Nephron progenitor cell (in vitro differentiated cells): ENCODE measurements around the gene FLT1.
A peak's percentile ranks its signal among the peaks of the same experiment; 100 is the strongest.

Source experiments
- DNase-seq: peaks from one replicate; pipeline ENCODE4 v3.0.0; 2021
- H3K27ac Mint-ChIP-seq: 2 replicates; pipeline ENCODE4 v1.8.0; 2021; ENCODE audit warnings: mild to moderate bottlenecking, moderate library complexity, mixed read lengths
- H3K27me3 Mint-ChIP-seq: 2 replicates; pipeline ENCODE4 v1.8.0; 2021; ENCODE audit warnings: mild to moderate bottlenecking, low read depth, mixed read lengths; ENCODE audit not compliant: poor library complexity
- H3K36me3 Mint-ChIP-seq: 2 replicates; pipeline ENCODE4 v1.8.0; 2021; ENCODE audit warnings: low read depth, mixed read lengths
- H3K4me1 Mint-ChIP-seq: 2 replicates; pipeline ENCODE4 v1.8.0; 2021; ENCODE audit warnings: mixed read lengths
- H3K4me3 Mint-ChIP-seq: 2 replicates; pipeline ENCODE4 v1.8.0; 2021; ENCODE audit warnings: mild to moderate bottlenecking, moderate library complexity, mixed read lengths
- H3K9me3 Mint-ChIP-seq: 2 replicates; pipeline ENCODE4 v1.8.0; 2021; ENCODE audit warnings: mild to moderate bottlenecking, moderate library complexity, mixed read lengths
- TF ChIP-seq, protein P1 (sequence below): fragments of 200-600 bp; sonication (generic); IDR thresholded peaks from 2 replicates; pipeline ENCODE4 v1.5.0; 2021; ENCODE audit warnings: antibody characterized with exemption

Gene FLT1

GRCh38 chr13:28408863-28409262, 86.1 kb downstream of the FLT1 start:
- Mint-ChIP-seq H3K4me3 (no peak overlapping the region), H3K9me3 (no peaks in the 10 kb centered on the region), H3K27ac (no peak overlapping the region), H3K27me3 (peaks cover 3% of the 10 kb centered on the region), H3K36me3 (no peaks in the 10 kb centered on the region), H3K4me1 (peaks cover 33% of the 10 kb centered on the region)
- TF ChIP-seq, protein P1, sequence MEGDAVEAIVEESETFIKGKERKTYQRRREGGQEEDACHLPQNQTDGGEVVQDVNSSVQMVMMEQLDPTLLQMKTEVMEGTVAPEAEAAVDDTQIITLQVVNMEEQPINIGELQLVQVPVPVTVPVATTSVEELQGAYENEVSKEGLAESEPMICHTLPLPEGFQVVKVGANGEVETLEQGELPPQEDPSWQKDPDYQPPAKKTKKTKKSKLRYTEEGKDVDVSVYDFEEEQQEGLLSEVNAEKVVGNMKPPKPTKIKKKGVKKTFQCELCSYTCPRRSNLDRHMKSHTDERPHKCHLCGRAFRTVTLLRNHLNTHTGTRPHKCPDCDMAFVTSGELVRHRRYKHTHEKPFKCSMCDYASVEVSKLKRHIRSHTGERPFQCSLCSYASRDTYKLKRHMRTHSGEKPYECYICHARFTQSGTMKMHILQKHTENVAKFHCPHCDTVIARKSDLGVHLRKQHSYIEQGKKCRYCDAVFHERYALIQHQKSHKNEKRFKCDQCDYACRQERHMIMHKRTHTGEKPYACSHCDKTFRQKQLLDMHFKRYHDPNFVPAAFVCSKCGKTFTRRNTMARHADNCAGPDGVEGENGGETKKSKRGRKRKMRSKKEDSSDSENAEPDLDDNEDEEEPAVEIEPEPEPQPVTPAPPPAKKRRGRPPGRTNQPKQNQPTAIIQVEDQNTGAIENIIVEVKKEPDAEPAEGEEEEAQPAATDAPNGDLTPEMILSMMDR = no peak
- no peak for DNase-seq

- DNase-seq = peak; percentile 21
- Mint-ChIP-seq H3K9me3 (no peaks in the 10 kb centered on the region), H3K27me3 (peaks cover 3% of the 10 kb centered on the region), H3K4me3 (no peak overlapping the region), H3K4me1 (peaks cover 33% of the 10 kb centered on the region), H3K36me3 (no peaks in the 10 kb centered on the region), H3K27ac (no peak overlapping the region)
- TF ChIP-seq, protein P1 = no peak
Observed at GRCh38 chr13:28408235-28408848, 86.6 kb downstream of the FLT1 start.

GRCh38 chr13:28406733-28407266, 88.1 kb downstream of the FLT1 start:
- Mint-ChIP-seq H3K27ac (no peak overlapping the region), H3K9me3 (no peaks in the 10 kb centered on the region), H3K27me3 (peaks cover 3% of the 10 kb centered on the region), H3K4me1 (peaks cover 27% of the 10 kb centered on the region), H3K36me3 (no peaks in the 10 kb centered on the region), H3K4me3 (no peak overlapping the region)
- no peak for DNase-seq
- TF ChIP-seq, protein P1 = no peak

GRCh38 chr13:28402057-28402381, 92.9 kb downstream of the FLT1 start:
- no peak for DNase-seq
- no peak overlapping the region for H3K4me3 Mint-ChIP-seq
- H3K4me1 Mint-ChIP-seq = peaks cover 4% of the 10 kb centered on the region
- no peak overlapping the region for H3K27ac Mint-ChIP-seq
- no peaks in the 10 kb centered on the region for H3K27me3 Mint-ChIP-seq
- TF ChIP-seq, protein P1 = no peak
- H3K36me3 Mint-ChIP-seq = no peaks in the 10 kb centered on the region
- H3K9me3 Mint-ChIP-seq = no peaks in the 10 kb centered on the region

GRCh38 chr13:28401303-28402056, 93.4 kb downstream of the FLT1 start:
- Mint-ChIP-seq H3K4me1 (peaks cover 4% of the 10 kb centered on the region), H3K27me3 (no peaks in the 10 kb centered on the region), H3K36me3 (no peaks in the 10 kb centered on the region), H3K4me3 (no peak overlapping the region), H3K27ac (no peak overlapping the region), H3K9me3 (no peaks in the 10 kb centered on the region)
- DNase-seq = no peak
- TF ChIP-seq, protein P1 = no peak
